ENCODE results near the gene KLHDC3.
"Not testable (repeated sequence)": the region's sequence is repeated elsewhere in the genome, so short reads cannot be mapped to it uniquely, and the experiment has no call there.

The KLHDC3 gene

DNA sequence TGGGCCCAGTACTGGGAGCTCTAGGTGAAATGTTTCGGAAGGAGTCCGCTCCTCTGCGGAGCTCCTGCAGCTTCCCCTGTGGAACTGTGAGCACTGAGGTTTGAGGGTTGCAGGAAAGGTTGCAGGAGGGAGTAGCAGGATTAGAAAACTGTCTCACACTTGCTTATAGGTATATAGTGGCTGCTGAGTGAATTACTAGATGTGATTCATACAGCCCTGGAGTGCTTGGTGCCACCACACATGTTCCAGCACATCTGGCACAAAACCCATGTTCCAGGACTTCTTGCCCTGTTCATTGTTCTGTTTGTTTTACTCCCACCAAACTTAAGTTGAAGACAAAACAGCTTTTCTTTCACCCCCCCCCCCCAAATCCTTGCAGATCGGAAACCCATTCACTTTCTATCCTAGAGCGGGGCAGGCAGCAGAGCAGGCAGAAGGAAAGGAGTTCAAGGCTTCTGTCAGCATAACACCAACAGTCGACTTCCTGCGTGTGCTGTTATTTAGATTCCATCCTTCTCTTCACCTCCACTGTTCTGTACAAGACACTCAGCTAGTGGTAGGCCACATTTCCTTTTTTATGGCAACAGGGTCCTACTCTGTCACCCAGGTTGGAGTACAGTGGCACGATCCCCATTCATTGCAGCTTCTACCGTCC lies 34.4 kb upstream of the KLHDC3 start:
- Mint-ChIP-seq H3K4me3 (peak overlapping the region; percentile 95), H3K9me3 (no peaks in the 10 kb centered on the region), H3K27ac (peak overlapping the region; percentile 98), H3K4me1 (ENCODE audit: low read depth) (peaks cover 23% of the 10 kb centered on the region), H3K27me3 (ENCODE audit: low read depth) (no peaks in the 10 kb centered on the region), H3K36me3 (ENCODE audit: low read depth) (peaks cover 12% of the 10 kb centered on the region)
- no peak for DNase-seq (ENCODE audit: low spot score)

DNA sequence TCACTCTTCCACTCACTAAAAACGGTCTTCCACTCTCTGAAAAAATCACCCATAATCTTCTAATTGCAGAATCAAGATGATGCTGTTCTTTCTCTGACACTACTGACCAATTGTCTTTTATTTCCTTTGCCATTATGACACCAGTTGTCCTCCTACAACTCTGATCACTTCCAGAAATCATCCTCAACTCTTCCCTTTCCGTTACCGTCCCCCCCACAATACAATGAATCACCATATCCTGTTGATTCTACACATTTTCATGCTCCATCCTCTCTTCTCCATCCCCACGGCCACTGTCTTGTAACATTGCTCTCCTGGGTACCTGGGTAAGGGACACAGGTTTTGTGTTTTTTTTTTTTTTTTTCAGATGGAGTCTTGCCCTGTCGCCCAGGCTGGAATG lies 32.2 kb upstream of the KLHDC3 start:
- Mint-ChIP-seq H3K4me3 (no peak overlapping the region), H3K27me3 (ENCODE audit: low read depth) (no peaks in the 10 kb centered on the region), H3K4me1 (ENCODE audit: low read depth) (peaks cover 35% of the 10 kb centered on the region), H3K27ac (peak overlapping the region; percentile 2), H3K36me3 (ENCODE audit: low read depth) (peaks cover 9% of the 10 kb centered on the region), H3K9me3 (no peaks in the 10 kb centered on the region)
- no peak for DNase-seq (ENCODE audit: low spot score)

- Mint-ChIP-seq H3K4me1 (ENCODE audit: low read depth) (peaks cover 41% of the 10 kb centered on the region), H3K27me3 (ENCODE audit: low read depth) (no peaks in the 10 kb centered on the region), H3K9me3 (no peaks in the 10 kb centered on the region), H3K27ac (peak within 1 kb of the TSS; percentile 90), H3K4me3 (peak within 1 kb of the TSS; percentile 94), H3K36me3 (ENCODE audit: low read depth) (peaks cover 11% of the 10 kb centered on the region)
- DNase-seq (ENCODE audit: low spot score), result peak; percentile 97
Observed at GRCh38 chr6:42984001-42984923, 29.8 kb upstream of the KLHDC3 start, which contains the start of gene PPP2R5D. PPP2R5D (plus strand) TSS chr6:42984570; CDS start chr6:42984678, 108 bp downstream.

DNA sequence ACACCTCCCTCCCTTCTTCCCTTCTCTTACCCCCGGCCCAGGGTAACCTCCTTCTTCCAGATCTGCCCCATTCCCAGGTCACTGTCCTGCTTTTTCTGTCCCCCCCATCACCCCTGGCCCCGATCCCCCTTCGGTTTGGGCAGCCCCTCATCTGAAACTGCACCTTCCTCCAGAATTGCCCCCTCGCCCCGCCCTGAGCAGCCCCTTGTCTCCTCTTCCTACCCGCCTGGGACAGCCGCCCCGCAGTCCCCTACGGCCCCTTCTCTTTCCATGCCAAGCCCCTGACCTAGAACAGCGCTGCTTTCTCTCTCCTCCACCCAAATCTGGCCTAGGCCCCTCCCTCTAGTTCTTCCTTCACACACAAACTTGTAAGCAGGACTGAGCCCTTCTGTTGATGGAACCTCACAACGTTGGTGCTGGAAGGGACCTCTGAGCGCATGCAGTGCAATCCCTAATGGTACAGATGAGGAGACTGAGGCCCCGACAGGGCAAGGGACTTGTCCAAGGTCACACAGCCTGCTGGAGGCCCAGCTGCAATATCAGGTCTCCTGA lies 29.0 kb upstream of the KLHDC3 start:
- H3K4me3 Mint-ChIP-seq, result peak overlapping the region; percentile 94
- H3K9me3 Mint-ChIP-seq, result no peaks in the 10 kb centered on the region
- DNase-seq (ENCODE audit: low spot score), result peak; percentile 14
- H3K27ac Mint-ChIP-seq, result peak overlapping the region; percentile 90
- peaks cover 35% of the 10 kb centered on the region for H3K4me1 Mint-ChIP-seq (ENCODE audit: low read depth)
- no peaks in the 10 kb centered on the region for H3K27me3 Mint-ChIP-seq (ENCODE audit: low read depth)
- peaks cover 18% of the 10 kb centered on the region for H3K36me3 Mint-ChIP-seq (ENCODE audit: low read depth)

DNA sequence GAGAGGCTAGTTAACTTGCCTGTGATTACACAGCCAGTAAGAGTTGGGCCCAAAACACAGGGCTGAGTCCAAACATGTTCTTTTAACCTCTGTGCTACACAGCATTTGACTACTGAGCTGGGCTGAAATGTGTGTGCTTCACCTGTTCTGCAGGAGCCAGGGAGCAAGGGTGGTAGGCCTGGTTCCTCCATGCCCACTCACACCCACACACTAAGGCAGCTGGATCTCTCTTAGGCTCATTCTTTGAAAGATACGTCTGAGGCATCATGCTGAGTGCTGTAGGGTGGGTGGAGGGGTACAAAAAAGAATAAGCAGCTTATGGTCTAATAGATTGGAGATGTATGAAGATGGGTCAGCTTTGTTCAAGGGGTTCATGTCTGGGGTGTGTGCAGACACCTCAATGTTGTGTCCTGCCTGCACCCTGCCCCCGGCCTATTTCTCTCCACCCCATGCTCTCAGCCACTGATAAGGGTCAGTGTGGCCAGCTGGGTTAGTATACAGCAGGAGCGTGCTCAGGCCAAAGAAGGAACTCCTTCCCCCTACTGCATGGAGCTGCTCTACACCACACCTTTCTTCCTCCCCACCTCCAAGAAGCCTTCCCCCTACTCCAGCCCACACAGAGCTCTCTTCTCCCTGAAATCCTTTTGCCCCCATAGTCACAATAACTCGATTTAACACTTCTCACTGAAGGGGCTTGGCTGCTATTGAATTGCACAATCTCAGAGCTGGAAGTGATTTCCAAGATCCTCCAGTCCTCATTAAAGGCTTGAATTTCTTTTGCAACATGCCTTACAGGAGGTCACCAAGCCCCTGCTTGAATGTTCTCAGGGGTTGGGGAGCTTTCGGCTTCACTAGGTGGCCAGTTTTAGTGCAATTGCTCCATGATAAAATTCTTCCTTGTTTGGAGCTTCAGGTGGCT lies 26.3 kb upstream of the KLHDC3 start:
- H3K27ac Mint-ChIP-seq, result peak overlapping the region; percentile 6
- no peaks in the 10 kb centered on the region for H3K27me3 Mint-ChIP-seq (ENCODE audit: low read depth)
- no peaks in the 10 kb centered on the region for H3K9me3 Mint-ChIP-seq
- H3K36me3 Mint-ChIP-seq (ENCODE audit: low read depth), result peaks cover 25% of the 10 kb centered on the region
- no peak for DNase-seq (ENCODE audit: low spot score)
- H3K4me3 Mint-ChIP-seq, result no peak overlapping the region
- peaks cover 35% of the 10 kb centered on the region for H3K4me1 Mint-ChIP-seq (ENCODE audit: low read depth)

DNA sequence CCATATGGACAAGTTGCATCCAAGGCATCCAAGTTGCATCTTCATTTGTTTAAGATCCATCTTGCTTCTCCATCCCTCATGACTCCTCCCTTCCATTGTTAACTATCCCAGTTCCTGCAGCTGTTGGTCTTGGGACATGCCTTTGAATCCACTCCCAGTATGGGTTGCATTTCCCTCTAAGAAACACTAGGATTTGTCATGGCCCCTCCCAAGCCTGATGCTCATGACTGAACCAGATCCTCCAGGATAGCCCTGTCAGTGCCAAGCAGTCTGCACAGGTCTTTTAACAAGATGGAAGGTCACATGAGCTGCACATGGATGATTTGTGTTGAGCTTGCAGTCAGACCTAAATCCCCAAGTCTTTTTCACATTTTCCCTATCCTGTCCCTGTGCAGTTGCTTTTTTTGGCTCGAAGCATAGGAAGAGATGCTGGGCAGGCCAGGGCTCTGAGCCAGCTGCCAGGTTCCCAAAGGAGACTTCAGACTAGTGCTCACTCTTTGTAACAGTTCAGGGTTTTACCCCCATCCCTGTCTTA lies 25.5 kb upstream of the KLHDC3 start:
- peaks cover 35% of the 10 kb centered on the region for H3K4me1 Mint-ChIP-seq (ENCODE audit: low read depth)
- no peak for DNase-seq (ENCODE audit: low spot score)
- no peak overlapping the region for H3K4me3 Mint-ChIP-seq
- peaks cover 26% of the 10 kb centered on the region for H3K36me3 Mint-ChIP-seq (ENCODE audit: low read depth)
- no peaks in the 10 kb centered on the region for H3K9me3 Mint-ChIP-seq
- no peaks in the 10 kb centered on the region for H3K27me3 Mint-ChIP-seq (ENCODE audit: low read depth)
- no peak overlapping the region for H3K27ac Mint-ChIP-seq

DNA sequence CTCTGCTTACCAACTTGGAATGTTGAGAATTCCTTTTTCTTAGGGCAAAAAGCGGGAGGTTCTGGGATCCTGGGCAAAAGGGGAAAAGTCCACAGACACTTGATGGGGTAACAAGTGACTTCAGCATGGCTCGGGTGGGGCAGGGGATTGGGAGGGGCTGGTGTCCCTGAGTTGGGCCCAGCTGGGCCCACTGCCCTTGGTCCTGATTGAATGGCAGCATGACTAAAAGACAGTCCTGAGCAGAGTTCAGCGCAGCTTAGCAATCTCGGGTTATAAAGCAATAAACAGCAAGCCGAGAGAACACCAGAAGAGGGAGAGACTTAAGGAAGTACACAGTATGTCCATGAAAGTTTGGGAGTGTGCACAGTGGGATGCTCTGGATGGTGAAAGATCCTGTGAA lies 24.1 kb upstream of the KLHDC3 start:
- H3K4me1 Mint-ChIP-seq (ENCODE audit: low read depth), result peaks cover 31% of the 10 kb centered on the region
- H3K27me3 Mint-ChIP-seq (ENCODE audit: low read depth), result no peaks in the 10 kb centered on the region
- no peaks in the 10 kb centered on the region for H3K9me3 Mint-ChIP-seq
- DNase-seq (ENCODE audit: low spot score), result no peak
- H3K27ac Mint-ChIP-seq, result no peak overlapping the region
- H3K36me3 Mint-ChIP-seq (ENCODE audit: low read depth), result peaks cover 29% of the 10 kb centered on the region
- no peak overlapping the region for H3K4me3 Mint-ChIP-seq

GRCh38 chr6:42993445-42993844 lies 20.6 kb upstream of the KLHDC3 start:
- no peaks in the 10 kb centered on the region for H3K27me3 Mint-ChIP-seq (ENCODE audit: low read depth)
- no peak overlapping the region for H3K27ac Mint-ChIP-seq

GRCh38 chr6:42996513-42996912 lies 17.5 kb upstream of the KLHDC3 start:
- Mint-ChIP-seq H3K36me3 (ENCODE audit: low read depth) (peaks cover 12% of the 10 kb centered on the region), H3K4me3 (no peak overlapping the region), H3K9me3 (no peaks in the 10 kb centered on the region), H3K27me3 (ENCODE audit: low read depth) (no peaks in the 10 kb centered on the region), H3K27ac (no peak overlapping the region), H3K4me1 (ENCODE audit: low read depth) (peaks cover 2% of the 10 kb centered on the region)
- no peak for DNase-seq (ENCODE audit: low spot score)

More at GRCh38 chr6:42993445-42993844, 20.6 kb upstream of the KLHDC3 start:
- no peaks in the 10 kb centered on the region for H3K9me3 Mint-ChIP-seq
- H3K4me1 Mint-ChIP-seq (ENCODE audit: low read depth), result peaks cover 5% of the 10 kb centered on the region
- DNase-seq (ENCODE audit: low spot score), result no peak
- H3K36me3 Mint-ChIP-seq (ENCODE audit: low read depth), result peaks cover 23% of the 10 kb centered on the region
- H3K4me3 Mint-ChIP-seq, result no peak overlapping the region

DNA sequence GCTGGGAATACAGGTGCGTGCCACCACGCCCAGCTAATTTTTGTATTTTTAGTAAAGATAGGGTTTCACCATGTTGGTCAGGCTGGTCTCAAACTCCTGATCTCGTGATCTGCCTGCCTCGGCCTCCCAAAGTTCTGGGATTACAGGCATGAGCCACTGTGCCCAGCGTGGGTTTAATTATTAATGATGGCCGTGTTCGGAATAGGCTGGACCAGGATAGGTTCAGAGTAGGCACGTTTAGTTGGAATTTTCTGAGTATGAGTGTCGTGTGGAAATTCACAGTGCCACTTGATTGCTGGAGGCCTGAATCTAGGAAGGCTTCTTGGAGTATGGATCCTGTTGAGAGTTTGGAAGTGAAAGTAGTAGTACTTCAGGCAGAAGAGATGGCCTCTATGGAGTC lies 15.8 kb upstream of the KLHDC3 start:
- not testable (repeated sequence) for H3K9me3 Mint-ChIP-seq; H3K27me3 Mint-ChIP-seq (ENCODE audit: low read depth); H3K27ac Mint-ChIP-seq; H3K4me3 Mint-ChIP-seq; DNase-seq (ENCODE audit: low spot score); H3K4me1 Mint-ChIP-seq (ENCODE audit: low read depth)
- peaks cover 12% of the 10 kb centered on the region for H3K36me3 Mint-ChIP-seq (ENCODE audit: low read depth)

- Mint-ChIP-seq H3K4me3 (no peak overlapping the region), H3K36me3 (ENCODE audit: low read depth) (peaks cover 10% of the 10 kb centered on the region), H3K27me3 (ENCODE audit: low read depth) (no peaks in the 10 kb centered on the region), H3K9me3 (no peaks in the 10 kb centered on the region), H3K27ac (no peak overlapping the region), H3K4me1 (ENCODE audit: low read depth) (no peaks in the 10 kb centered on the region)
- DNase-seq (ENCODE audit: low spot score), result no peak
Observed at GRCh38 chr6:43001843-43002242, 12.2 kb upstream of the KLHDC3 start.

GRCh38 chr6:43005844-43006243 lies 8.2 kb upstream of the KLHDC3 start:
- no peak overlapping the region for H3K27ac Mint-ChIP-seq

DNA sequence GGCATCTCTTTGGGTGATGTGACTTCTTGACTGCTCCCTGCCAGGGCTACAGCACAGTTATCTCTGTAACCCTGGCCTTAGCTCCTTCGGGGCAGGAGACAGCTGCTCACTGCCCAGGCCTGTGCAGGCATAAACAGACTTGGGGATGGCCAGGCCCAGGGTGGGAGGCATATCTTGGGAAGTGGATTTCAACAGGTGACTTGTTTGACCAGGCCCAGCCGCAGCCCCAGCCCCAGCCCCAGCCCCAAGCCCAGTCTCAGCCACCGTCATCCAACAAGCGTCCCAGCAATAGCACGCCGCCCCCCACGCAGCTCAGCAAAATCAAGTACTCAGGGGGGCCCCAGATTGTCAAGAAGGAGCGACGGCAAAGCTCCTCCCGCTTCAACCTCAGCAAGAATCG lies 7.8 kb upstream of the KLHDC3 start:
- Mint-ChIP-seq H3K9me3 (no peaks in the 10 kb centered on the region), H3K27me3 (ENCODE audit: low read depth) (no peaks in the 10 kb centered on the region), H3K27ac (no peak overlapping the region), H3K4me1 (ENCODE audit: low read depth) (peaks cover 3% of the 10 kb centered on the region), H3K36me3 (ENCODE audit: low read depth) (peaks cover 26% of the 10 kb centered on the region), H3K4me3 (no peak overlapping the region)
- DNase-seq (ENCODE audit: low spot score), result no peak

More at GRCh38 chr6:43005844-43006243, 8.2 kb upstream of the KLHDC3 start:
- Mint-ChIP-seq H3K36me3 (ENCODE audit: low read depth) (peaks cover 23% of the 10 kb centered on the region), H3K9me3 (no peaks in the 10 kb centered on the region), H3K4me1 (ENCODE audit: low read depth) (peaks cover 3% of the 10 kb centered on the region), H3K27me3 (ENCODE audit: low read depth) (no peaks in the 10 kb centered on the region), H3K4me3 (no peak overlapping the region)
- no peak for DNase-seq (ENCODE audit: low spot score)
